PC-9 (cell line): ENCODE measurements around the gene OR4K14.

Source experiments
- EZH2 ChIP-seq: fragments of 200-600 bp; sonication (generic); IDR thresholded peaks from 2 replicates; pipeline ENCODE4 v1.8.0; 2017; ENCODE audit warnings: antibody characterized with exemption, low read depth
- TF ChIP-seq, protein P1 (sequence below): fragments of 200-600 bp; sonication (generic); conservative IDR thresholded peaks from 2 replicates; pipeline ENCODE4 v1.6.1; 2017; ENCODE audit warnings: mixed run types, antibody characterized with exemption, mild to moderate bottlenecking, moderate library complexity

DNA sequence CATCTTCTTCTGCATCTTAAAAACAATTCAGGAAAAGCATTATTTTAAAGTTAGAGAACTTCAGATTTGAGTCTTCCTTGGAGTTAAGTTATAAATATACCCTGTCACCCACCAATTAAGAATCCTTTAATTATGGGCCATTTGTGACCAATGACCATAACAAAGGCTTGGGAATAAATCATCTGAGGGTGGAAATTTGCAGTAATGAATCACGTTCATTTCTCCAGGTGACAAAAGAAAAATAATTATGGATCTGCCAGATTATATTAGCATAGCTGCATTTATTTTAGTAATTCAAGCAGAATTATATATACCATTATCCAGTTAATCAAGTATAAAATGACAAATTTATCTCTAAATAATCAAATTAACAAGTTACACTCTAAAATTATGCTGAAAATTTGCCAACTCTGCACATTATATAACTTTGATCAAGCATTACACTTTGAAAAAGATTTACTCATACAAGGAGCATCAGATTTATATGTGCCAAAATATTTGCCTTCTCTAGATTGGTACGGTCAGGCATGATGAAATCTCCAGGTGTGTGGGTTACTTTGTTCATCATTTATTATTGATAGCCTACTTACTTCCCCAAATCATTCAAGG, at the start of gene OR4K14:
- TF ChIP-seq, protein P1, sequence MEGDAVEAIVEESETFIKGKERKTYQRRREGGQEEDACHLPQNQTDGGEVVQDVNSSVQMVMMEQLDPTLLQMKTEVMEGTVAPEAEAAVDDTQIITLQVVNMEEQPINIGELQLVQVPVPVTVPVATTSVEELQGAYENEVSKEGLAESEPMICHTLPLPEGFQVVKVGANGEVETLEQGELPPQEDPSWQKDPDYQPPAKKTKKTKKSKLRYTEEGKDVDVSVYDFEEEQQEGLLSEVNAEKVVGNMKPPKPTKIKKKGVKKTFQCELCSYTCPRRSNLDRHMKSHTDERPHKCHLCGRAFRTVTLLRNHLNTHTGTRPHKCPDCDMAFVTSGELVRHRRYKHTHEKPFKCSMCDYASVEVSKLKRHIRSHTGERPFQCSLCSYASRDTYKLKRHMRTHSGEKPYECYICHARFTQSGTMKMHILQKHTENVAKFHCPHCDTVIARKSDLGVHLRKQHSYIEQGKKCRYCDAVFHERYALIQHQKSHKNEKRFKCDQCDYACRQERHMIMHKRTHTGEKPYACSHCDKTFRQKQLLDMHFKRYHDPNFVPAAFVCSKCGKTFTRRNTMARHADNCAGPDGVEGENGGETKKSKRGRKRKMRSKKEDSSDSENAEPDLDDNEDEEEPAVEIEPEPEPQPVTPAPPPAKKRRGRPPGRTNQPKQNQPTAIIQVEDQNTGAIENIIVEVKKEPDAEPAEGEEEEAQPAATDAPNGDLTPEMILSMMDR: no peak
- TF ChIP-seq EZH2: no peak
